ENCODE results near the gene RPH3AL. TPM values are rescaled to one million over a fixed set of nuclear protein-coding genes. Genes with fewer than 3 reads are reported as not detected.
"Not testable (repeated sequence)": the region's sequence is repeated elsewhere in the genome, so short reads cannot be mapped to it uniquely, and the experiment has no call there.

Gene RPH3AL
- total and polyA plus RNA-seq, 8 donors = 43.4 to 89.1 (median 56.0) TPM

GRCh38 chr17:202501-202951 is 150.1 kb downstream of the RPH3AL start:
- DNase-seq (peak in 1 of 6 donors; percentile 58), FAIRE-seq (no peak), ATAC-seq (peak in 2 of 4 donors; percentile 1 to 2)
- 75 to 82% methylated on average over 23 of the region's 23 CpGs for WGBS, 2 donors
- Histone ChIP-seq H3K4me3 (no peak overlapping the region), H3K27ac (no peak overlapping the region), H3K27me3 (no peaks in the 10 kb centered on the region), H3K9me3 (no peaks in the 10 kb centered on the region), H3K4me1 (peaks cover 0 to 22% (median 0%) of the 10 kb centered on the region in 3 donors), H3K36me3 (no peaks in the 10 kb centered on the region)
- no peak for TF ChIP-seq CTCF (IDR thresholded peaks at IDR 0.05)
- intact Hi-C loops (cut with DNase I) = no loop called here

- H3K27me3 ChIP-seq = not testable (repeated sequence)
These were observed 150.9 kb downstream of the RPH3AL start for GRCh38 chr17:201736-202135.

GRCh38 chr17:201257-201656 is 151.3 kb downstream of the RPH3AL start:
- intact Hi-C loops (cut with DNase I); H3K27me3 ChIP-seq; H3K9me3 ChIP-seq; ATAC-seq; H3K36me3 ChIP-seq; H3K4me3 ChIP-seq; FAIRE-seq: not testable (repeated sequence)
- peak in 2 of 6 donors; percentile 6 to 42 for DNase-seq
- H3K4me1 ChIP-seq = peaks cover 0 to 22% (median 0%) of the 10 kb centered on the region in 3 donors
- WGBS, 2 donors = 69 to 70% methylated on average over 11 to 13 of the region's 16 CpGs
- peak overlapping the region in 1 of 4 donors; percentile 57 for H3K27ac ChIP-seq

More at GRCh38 chr17:201736-202135, 150.9 kb downstream of the RPH3AL start:
- H3K27ac ChIP-seq; H3K9me3 ChIP-seq; intact Hi-C loops (cut with DNase I); FAIRE-seq; H3K4me3 ChIP-seq; ATAC-seq; H3K36me3 ChIP-seq: not testable (repeated sequence)
- 37 to 40% methylated on average over 10 of the region's 13 CpGs for WGBS, 2 donors
- DNase-seq = peak in 1 of 6 donors; percentile 40
- peaks cover 0 to 22% (median 0%) of the 10 kb centered on the region in 3 donors for H3K4me1 ChIP-seq

GRCh38 chr17:200586-200985 is 152.0 kb downstream of the RPH3AL start:
- Histone ChIP-seq H3K36me3 (no peaks in the 10 kb centered on the region), H3K4me1 (peaks cover 0 to 22% (median 0%) of the 10 kb centered on the region in 3 donors), H3K9me3 (no peaks in the 10 kb centered on the region), H3K27ac (peak overlapping the region in 2 of 4 donors; percentile 57 to 69), H3K27me3 (no peaks in the 10 kb centered on the region), H3K4me3 (peak overlapping the region in 1 of 4 donors; percentile 8)
- 31 to 52% methylated on average over 10 of the region's 10 CpGs for WGBS, 2 donors
- no peak for FAIRE-seq
- DNase-seq = peak in 1 of 6 donors; percentile 62
- intact Hi-C loops (cut with DNase I) = no loop called here
- no peak for TF ChIP-seq CTCF (IDR thresholded peaks at IDR 0.05)
- ATAC-seq = peak in 3 of 4 donors; percentile 7 to 23 (median 14)

GRCh38 chr17:199806-200545 is 152.6 kb downstream of the RPH3AL start:
- peaks cover 0 to 22% (median 0%) of the 10 kb centered on the region in 3 donors for H3K4me1 ChIP-seq
- 18 to 20% methylated on average over 14 of the region's 14 CpGs for WGBS, 2 donors
- DNase-seq (peak in 5 of 6 donors; percentile 73 to 80 (median 77)), FAIRE-seq (no peak), ATAC-seq (peak; percentile 40 to 82 (median 72))
- peak overlapping the region in 3 of 4 donors; percentile 10 to 69 (median 57) for H3K27ac ChIP-seq
- H3K27me3 ChIP-seq = no peaks in the 10 kb centered on the region
- peak overlapping the region in 1 of 4 donors; percentile 8 for H3K4me3 ChIP-seq
- intact Hi-C loops (cut with DNase I) = no loop called here
- no peak for TF ChIP-seq CTCF (IDR thresholded peaks at IDR 0.05)
- H3K9me3 ChIP-seq = no peaks in the 10 kb centered on the region
- H3K36me3 ChIP-seq = no peaks in the 10 kb centered on the region
